HEK293 (cell line): ENCODE measurements around the gene CDC14B.

Experiments used
- CTCF ChIA-PET: fragments of 350-600 bp; formaldehyde crosslinking; extraction: SDS; loops from one replicate; lab custom pipeline; 2021; ENCODE audit warnings: antibody characterized with exemption; lab: Yijun Ruan, JAX
- POLR2A ChIA-PET: fragments of 300-600 bp; formaldehyde crosslinking; extraction: SDS; loops from one replicate; lab custom pipeline; 2020; ENCODE audit warnings: antibody characterized with exemption, inconsistent platforms; lab: Yijun Ruan, JAX
- H3K27ac ChIP-seq: fragments of 200-500 bp; sonication (Bioruptor generic); 2 replicates; pipeline ENCODE4 v1.5.1; 2014; ENCODE audit warnings: low read depth, low read length, control low read depth, inconsistent platforms; ENCODE audit errors: extremely low read depth
- H3K36me3 ChIP-seq, 2 experiments: fragments of 200-500 bp in 1 of 2; sonication (Bioruptor generic) in 1 of 2; 1 replicate in 1 of 2; 2 replicates in 1 of 2; pipeline ENCODE4 v1.5.1; 2014 to 2017; ENCODE audit warnings: inconsistent platforms in 2 of 2, low read length in 2 of 2; ENCODE audit not compliant: control insufficient read depth in 2 of 2, insufficient read depth in 1 of 2
- H3K4me1 ChIP-seq: fragments of 200-500 bp; sonication (Bioruptor generic); 2 replicates; pipeline ENCODE4 v1.5.1; 2014; ENCODE audit warnings: mild to moderate bottlenecking, low read length, inconsistent platforms; ENCODE audit not compliant: control insufficient read depth, insufficient read depth
- H3K4me3 ChIP-seq: 2 replicates; pipeline ENCODE4 v1.5.1; 2011; ENCODE audit warnings: low read depth, mild to moderate bottlenecking, control low read depth, low read length, moderate library complexity
- H3K9me3 ChIP-seq: fragments of 200-500 bp; sonication (Bioruptor generic); 2 replicates; pipeline ENCODE4 v1.5.1; 2014; ENCODE audit warnings: low read depth, low read length, inconsistent platforms; ENCODE audit not compliant: control insufficient read depth, insufficient read depth
- BCL11A ChIP-seq: fragments of 450-650 bp; formaldehyde crosslinking; IDR thresholded peaks from 2 replicates; pipeline ENCODE4 v1.5.1; 2016; ENCODE audit warnings: low read depth, missing biosample characterization, missing genetic modification characterization
- MZF1 ChIP-seq: fragments of 450-650 bp; formaldehyde crosslinking; IDR thresholded peaks from 2 replicates; pipeline ENCODE4 v1.5.1; 2017; ENCODE audit warnings: missing biosample characterization, missing genetic modification characterization, borderline replicate concordance
- PRDM1 ChIP-seq: fragments of 450-650 bp; formaldehyde crosslinking; IDR thresholded peaks from 2 replicates; pipeline ENCODE4; 2016; ENCODE audit warnings: missing biosample characterization, missing genetic modification characterization
- SALL2 ChIP-seq: fragments of 450-650 bp; formaldehyde crosslinking; IDR thresholded peaks from 2 replicates; pipeline ENCODE4 v1.5.0; 2017; ENCODE audit warnings: missing biosample characterization, mild to moderate bottlenecking, missing genetic modification characterization, borderline replicate concordance
- SP2 ChIP-seq: fragments of 450-650 bp; formaldehyde crosslinking; IDR thresholded peaks from 2 replicates; pipeline ENCODE4 v1.5.1; 2016; ENCODE audit warnings: missing biosample characterization, missing genetic modification characterization
- SP7 ChIP-seq: fragments of 450-650 bp; formaldehyde crosslinking; IDR thresholded peaks from 2 replicates; pipeline ENCODE4 v1.5.1; 2016; ENCODE audit warnings: missing biosample characterization, missing genetic modification characterization
- YY2 ChIP-seq: fragments of 450-650 bp; formaldehyde crosslinking; IDR thresholded peaks from 2 replicates; pipeline ENCODE4 v1.5.1; 2016; ENCODE audit warnings: missing biosample characterization, missing genetic modification characterization
- ZBTB20 ChIP-seq: fragments of 450-650 bp; formaldehyde crosslinking; IDR thresholded peaks from 2 replicates; pipeline ENCODE4 v1.5.1; 2016; ENCODE audit warnings: missing biosample characterization, missing genetic modification characterization
- ZBTB21 ChIP-seq: fragments of 450-650 bp; formaldehyde crosslinking; IDR thresholded peaks from 2 replicates; pipeline ENCODE4 v1.5.1; 2017; ENCODE audit warnings: missing biosample characterization, missing genetic modification characterization
- ZFP37 ChIP-seq: fragments of 450-650 bp; formaldehyde crosslinking; IDR thresholded peaks from 2 replicates; pipeline ENCODE4 v1.5.1; 2016; ENCODE audit warnings: missing biosample characterization, missing genetic modification characterization
- ZFP69B ChIP-seq: fragments of 450-650 bp; formaldehyde crosslinking; IDR thresholded peaks from 2 replicates; pipeline ENCODE4 v1.5.1; 2016; ENCODE audit warnings: missing biosample characterization, missing genetic modification characterization
- ZIC2 ChIP-seq: fragments of 450-650 bp; formaldehyde crosslinking; IDR thresholded peaks from 2 replicates; pipeline ENCODE4 v1.5.1; 2016; ENCODE audit warnings: missing biosample characterization, missing genetic modification characterization
- ZNF140 ChIP-seq: fragments of 450-650 bp; formaldehyde crosslinking; IDR thresholded peaks from 2 replicates; pipeline ENCODE4 v1.5.1; 2016; ENCODE audit warnings: missing biosample characterization, missing genetic modification characterization
- ZNF184 ChIP-seq: fragments of 450-650 bp; IDR thresholded peaks from 2 replicates; pipeline ENCODE4 v1.5.1; 2018; ENCODE audit warnings: missing biosample characterization, mild to moderate bottlenecking, missing genetic modification characterization
- ZNF266 ChIP-seq: fragments of 450-650 bp; formaldehyde crosslinking; IDR thresholded peaks from 2 replicates; pipeline ENCODE4 v1.5.1; 2016; ENCODE audit warnings: missing biosample characterization, missing genetic modification characterization, low read depth
- ZNF621 ChIP-seq: fragments of 450-650 bp; formaldehyde crosslinking; IDR thresholded peaks from 2 replicates; pipeline ENCODE4 v1.5.1; 2017; ENCODE audit warnings: missing biosample characterization, missing genetic modification characterization
- ZNF701 ChIP-seq: fragments of 450-650 bp; formaldehyde crosslinking; IDR thresholded peaks from 2 replicates; pipeline ENCODE4 v1.5.1; 2016; ENCODE audit warnings: missing biosample characterization, missing genetic modification characterization
- ZNF747 ChIP-seq: fragments of 450-650 bp; formaldehyde crosslinking; IDR thresholded peaks from 2 replicates; pipeline ENCODE4 v1.5.1; 2016; ENCODE audit warnings: missing biosample characterization, missing genetic modification characterization
- ZNF777 ChIP-seq: fragments of 450-650 bp; formaldehyde crosslinking; IDR thresholded peaks from 2 replicates; pipeline ENCODE4 v1.5.1; 2017; ENCODE audit warnings: missing biosample characterization, missing genetic modification characterization, borderline replicate concordance
- ZSCAN16 ChIP-seq: fragments of 450-650 bp; formaldehyde crosslinking; IDR thresholded peaks from 2 replicates; pipeline ENCODE4 v1.5.1; 2016; ENCODE audit warnings: missing biosample characterization, missing genetic modification characterization
- TF ChIP-seq, protein P1 (sequence below): fragments of 450-650 bp; formaldehyde crosslinking; IDR thresholded peaks from 2 replicates; pipeline ENCODE4 v1.5.1; 2016; ENCODE audit warnings: missing biosample characterization, missing genetic modification characterization
- TF ChIP-seq, protein P2 (sequence below): fragments of 450-650 bp; formaldehyde crosslinking; IDR thresholded peaks from 2 replicates; pipeline ENCODE4 v1.5.1; 2016; ENCODE audit warnings: missing biosample characterization, missing genetic modification characterization
- TF ChIP-seq, protein P3 (sequence below): fragments of 450-650 bp; formaldehyde crosslinking; IDR thresholded peaks from 2 replicates; pipeline ENCODE4 v1.5.1; 2016; ENCODE audit warnings: missing biosample characterization, missing genetic modification characterization
- TF ChIP-seq, protein P4 (sequence below): fragments of 450-650 bp; formaldehyde crosslinking; IDR thresholded peaks from 2 replicates; pipeline ENCODE4 v1.5.1; 2016; ENCODE audit warnings: missing biosample characterization, missing genetic modification characterization

The CDC14B gene

DNA sequence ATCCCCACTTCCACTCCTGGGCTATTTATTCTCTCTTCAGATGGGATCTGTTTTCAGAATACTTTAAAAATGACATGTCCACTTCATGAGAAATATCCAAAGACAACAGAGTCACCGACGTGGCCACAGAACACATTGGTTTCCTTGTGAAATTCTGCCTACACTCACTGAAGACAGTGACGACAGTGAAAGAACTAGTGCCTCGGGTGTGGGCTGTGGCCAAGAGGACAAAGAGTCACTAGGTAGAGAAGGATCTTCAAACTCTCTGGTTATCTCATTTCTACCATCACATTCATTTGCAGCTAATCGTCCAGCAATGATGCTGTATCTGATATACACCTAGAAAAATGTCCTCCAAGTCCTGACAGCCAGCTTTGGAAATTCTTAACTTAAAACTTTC lies 110.6 kb downstream of the CDC14B start:
- Histone ChIP-seq H3K27ac (no peak overlapping the region), H3K36me3 (peaks cover 0 to 30% of the 10 kb centered on the region in 2 experiments; a peak in 2 of 3 replicates), H3K9me3 (no peaks in the 10 kb centered on the region), H3K4me1 (no peaks in the 10 kb centered on the region), H3K4me3 (no peak overlapping the region)
- POLR2A ChIA-PET, result no interaction called here
- CTCF ChIA-PET, result interaction anchor here (0.6 kb wide), 1 partner anchor 23 kb away, joined by 3 read pairs; no protein-coding TSS in a partner anchor
- TF ChIP-seq SP7 (tag by site-specific recombination) (no peak), ZNF701 (no peak), ZBTB20 (tag by site-specific recombination) (no peak), ZFP37 (no peak), ZSCAN16 (no peak), ZIC2 (tag by site-specific recombination) (no peak), ZNF777 (tag by site-specific recombination) (no peak), ZNF266 (no peak), YY2 (tag by site-specific recombination) (no peak), ZNF140 (tag by site-specific recombination) (no peak), ZNF621 (tag by site-specific recombination) (no peak)
- TF ChIP-seq, protein P1, sequence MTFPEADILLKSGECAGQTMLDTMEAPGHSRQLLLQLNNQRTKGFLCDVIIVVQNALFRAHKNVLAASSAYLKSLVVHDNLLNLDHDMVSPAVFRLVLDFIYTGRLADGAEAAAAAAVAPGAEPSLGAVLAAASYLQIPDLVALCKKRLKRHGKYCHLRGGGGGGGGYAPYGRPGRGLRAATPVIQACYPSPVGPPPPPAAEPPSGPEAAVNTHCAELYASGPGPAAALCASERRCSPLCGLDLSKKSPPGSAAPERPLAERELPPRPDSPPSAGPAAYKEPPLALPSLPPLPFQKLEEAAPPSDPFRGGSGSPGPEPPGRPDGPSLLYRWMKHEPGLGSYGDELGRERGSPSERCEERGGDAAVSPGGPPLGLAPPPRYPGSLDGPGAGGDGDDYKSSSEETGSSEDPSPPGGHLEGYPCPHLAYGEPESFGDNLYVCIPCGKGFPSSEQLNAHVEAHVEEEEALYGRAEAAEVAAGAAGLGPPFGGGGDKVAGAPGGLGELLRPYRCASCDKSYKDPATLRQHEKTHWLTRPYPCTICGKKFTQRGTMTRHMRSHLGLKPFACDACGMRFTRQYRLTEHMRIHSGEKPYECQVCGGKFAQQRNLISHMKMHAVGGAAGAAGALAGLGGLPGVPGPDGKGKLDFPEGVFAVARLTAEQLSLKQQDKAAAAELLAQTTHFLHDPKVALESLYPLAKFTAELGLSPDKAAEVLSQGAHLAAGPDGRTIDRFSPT (tag by site-specific recombination), result no peak
- TF ChIP-seq, protein P2, sequence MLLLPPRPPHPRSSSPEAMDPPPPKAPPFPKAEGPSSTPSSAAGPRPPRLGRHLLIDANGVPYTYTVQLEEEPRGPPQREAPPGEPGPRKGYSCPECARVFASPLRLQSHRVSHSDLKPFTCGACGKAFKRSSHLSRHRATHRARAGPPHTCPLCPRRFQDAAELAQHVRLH (tag by site-specific recombination), result no peak
- TF ChIP-seq, protein P3, sequence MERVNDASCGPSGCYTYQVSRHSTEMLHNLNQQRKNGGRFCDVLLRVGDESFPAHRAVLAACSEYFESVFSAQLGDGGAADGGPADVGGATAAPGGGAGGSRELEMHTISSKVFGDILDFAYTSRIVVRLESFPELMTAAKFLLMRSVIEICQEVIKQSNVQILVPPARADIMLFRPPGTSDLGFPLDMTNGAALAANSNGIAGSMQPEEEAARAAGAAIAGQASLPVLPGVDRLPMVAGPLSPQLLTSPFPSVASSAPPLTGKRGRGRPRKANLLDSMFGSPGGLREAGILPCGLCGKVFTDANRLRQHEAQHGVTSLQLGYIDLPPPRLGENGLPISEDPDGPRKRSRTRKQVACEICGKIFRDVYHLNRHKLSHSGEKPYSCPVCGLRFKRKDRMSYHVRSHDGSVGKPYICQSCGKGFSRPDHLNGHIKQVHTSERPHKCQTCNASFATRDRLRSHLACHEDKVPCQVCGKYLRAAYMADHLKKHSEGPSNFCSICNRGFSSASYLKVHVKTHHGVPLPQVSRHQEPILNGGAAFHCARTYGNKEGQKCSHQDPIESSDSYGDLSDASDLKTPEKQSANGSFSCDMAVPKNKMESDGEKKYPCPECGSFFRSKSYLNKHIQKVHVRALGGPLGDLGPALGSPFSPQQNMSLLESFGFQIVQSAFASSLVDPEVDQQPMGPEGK (tag by site-specific recombination), result no peak

DNA sequence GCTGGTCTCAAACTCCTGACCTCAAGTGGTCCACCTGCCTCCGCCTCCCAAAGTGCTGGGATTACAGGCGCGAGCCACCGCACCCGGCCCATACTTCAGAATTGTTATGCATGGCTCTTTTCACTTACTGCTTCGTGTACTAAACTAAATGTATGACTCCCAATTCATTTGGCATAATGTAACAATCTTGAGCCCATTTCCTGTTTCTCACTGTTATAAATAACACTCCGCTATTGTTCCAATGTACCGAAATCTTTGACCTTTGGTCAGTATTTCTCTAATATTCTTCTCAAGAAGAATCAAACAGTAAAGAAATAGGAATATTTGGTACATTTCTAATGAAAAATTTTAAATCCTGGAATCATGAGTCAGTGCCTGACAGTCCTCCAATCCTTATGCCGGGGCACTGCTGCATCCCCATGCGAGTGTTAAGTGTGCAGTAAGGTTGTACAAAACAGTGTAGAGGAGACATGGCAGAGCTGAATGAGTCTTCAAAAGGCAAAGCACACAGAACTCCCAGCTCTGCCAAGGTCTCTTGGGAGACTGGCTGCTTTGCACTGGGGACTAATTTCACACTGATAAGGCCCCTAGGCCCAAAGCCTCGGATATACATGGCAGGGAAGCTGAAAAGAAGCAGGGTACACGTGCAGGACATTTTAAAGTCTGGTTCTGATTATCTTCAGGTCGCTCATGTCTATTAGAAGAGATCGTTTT lies 111.3 kb downstream of the CDC14B start:
- ChIA-PET CTCF (no interaction called here), POLR2A (no interaction called here)
- H3K9me3 ChIP-seq, result no peaks in the 10 kb centered on the region
- H3K27ac ChIP-seq, result no peak overlapping the region
- no peaks in the 10 kb centered on the region for H3K4me1 ChIP-seq
- peaks cover 0 to 24% of the 10 kb centered on the region in 2 experiments; a peak in 2 of 3 replicates for H3K36me3 ChIP-seq
- no peak for TF ChIP-seq ZFP69B (tag by site-specific recombination)
- TF ChIP-seq ZNF184 (tag by site-specific recombination), result no peak
- no peak for TF ChIP-seq PRDM1 (tag by site-specific recombination)
- TF ChIP-seq BCL11A (tag by site-specific recombination), result no peak
- TF ChIP-seq SP2, result no peak
- no peak for TF ChIP-seq ZBTB21 (tag by site-specific recombination)
- TF ChIP-seq, protein P4, sequence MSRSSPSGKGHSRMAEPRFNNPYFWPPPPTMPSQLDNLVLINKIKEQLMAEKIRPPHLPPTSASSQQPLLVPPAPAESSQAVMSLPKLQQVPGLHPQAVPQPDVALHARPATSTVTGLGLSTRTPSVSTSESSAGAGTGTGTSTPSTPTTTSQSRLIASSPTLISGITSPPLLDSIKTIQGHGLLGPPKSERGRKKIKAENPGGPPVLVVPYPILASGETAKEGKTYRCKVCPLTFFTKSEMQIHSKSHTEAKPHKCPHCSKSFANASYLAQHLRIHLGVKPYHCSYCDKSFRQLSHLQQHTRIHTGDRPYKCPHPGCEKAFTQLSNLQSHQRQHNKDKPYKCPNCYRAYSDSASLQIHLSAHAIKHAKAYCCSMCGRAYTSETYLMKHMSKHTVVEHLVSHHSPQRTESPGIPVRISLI, result no peak
- TF ChIP-seq SALL2 (tag by site-specific recombination), result no peak
- TF ChIP-seq ZNF747 (tag by site-specific recombination), result no peak
- TF ChIP-seq MZF1 (tag by site-specific recombination), result no peak
- H3K4me3 ChIP-seq, result no peak overlapping the region
